HG02642 (cell line): ENCODE data around the gene SCRN2.
A peak's percentile ranks its signal among the peaks of the same experiment; 100 is the strongest.

Experiments
- ATAC-seq: cut with Tn5 transposase; IDR thresholded peaks from one replicate; pipeline ENCODE4 v1.9.1; 2021; ENCODE audit warnings: mild to moderate bottlenecking; ENCODE audit not compliant: unreplicated experiment, poor library complexity

SCRN2 gene

DNA sequence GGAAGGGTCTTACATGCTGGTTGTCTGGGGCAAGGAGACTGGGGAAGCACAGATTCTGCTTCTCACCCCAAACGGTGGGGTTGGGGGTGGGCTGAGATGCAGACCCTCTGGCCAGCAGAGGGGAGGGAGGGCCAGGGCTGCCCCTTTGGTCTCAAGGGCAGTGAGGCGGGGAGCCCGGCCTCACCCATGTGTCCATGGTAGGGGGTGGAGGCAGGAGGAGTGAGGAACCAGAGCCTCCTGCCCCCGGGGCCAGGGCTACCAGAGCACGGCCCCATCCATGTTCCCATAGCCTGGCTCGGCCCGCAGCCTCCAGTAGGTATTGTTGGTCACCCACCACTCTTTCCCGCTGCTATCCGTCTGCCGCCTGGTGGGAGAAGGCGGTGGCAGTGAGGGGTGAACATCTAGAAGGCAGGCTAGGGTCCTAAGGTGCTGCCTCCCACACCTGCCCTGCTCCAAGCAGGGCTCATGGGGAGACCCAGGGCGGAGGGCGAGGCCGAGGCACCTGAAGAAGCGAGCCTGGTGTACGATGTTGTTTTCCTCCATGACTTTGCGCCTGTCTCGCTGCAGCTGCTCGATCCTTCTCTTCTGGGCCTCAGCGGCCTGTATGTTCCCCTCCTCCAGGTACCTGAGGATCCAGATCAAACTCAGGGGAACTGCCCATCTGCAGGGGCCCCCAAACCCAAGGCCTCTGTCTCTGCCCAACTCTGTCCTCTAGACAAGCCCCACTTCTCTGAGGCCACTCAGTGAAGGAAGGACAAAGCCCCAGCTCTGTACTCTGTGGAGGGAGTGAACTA lies 32.8 kb downstream of the SCRN2 start:
- no peak for ATAC-seq

DNA sequence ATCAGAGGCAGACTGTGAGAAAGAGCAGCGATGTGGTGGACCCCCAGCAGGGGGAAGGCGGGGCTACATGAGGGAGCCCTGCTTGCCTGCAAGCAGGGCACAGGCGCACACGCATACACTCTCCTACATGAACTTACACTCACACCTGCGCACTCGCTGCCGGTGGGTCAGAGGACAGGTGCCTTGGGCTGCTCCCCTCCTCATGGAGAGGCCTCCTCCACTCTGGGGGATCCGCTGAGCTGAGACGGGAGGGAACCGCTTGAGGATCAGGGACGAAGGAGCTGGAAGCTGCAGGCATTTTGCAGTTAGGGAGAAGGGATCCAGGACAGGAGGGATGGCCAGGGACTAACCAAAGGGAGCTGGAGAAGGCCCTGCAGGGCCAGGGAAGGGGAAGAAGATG lies 33.7 kb downstream of the SCRN2 start:
- ATAC-seq: no peak

DNA sequence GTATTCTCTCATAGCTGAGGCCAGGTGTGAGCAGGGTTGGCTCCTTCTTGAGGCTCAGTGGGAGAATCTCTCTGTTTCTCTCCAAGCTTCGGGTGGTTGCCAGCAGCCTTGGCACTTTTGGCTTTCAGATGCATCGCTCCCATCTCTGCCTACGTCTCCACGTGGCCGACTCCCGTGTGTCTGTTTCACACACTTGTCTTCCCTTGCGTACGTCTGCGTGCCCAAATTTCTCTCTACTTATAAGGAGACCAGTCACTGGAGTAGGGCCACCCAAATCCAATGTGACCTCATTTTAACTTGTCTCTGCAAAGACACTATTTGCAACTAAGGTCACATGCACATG lies 34.2 kb downstream of the SCRN2 start:
- no peak for ATAC-seq

GRCh38 chr17:47806026-47806912 lies 34.8 kb downstream of the SCRN2 start:
- no peak for ATAC-seq

- ATAC-seq: no peak
Observed at GRCh38 chr17:47804461-47804860, 36.6 kb downstream of the SCRN2 start.

- ATAC-seq: no peak
Observed at GRCh38 chr17:47803751-47804150, 37.3 kb downstream of the SCRN2 start.

GRCh38 chr17:47803201-47803600 lies 37.9 kb downstream of the SCRN2 start:
- ATAC-seq: no peak

DNA sequence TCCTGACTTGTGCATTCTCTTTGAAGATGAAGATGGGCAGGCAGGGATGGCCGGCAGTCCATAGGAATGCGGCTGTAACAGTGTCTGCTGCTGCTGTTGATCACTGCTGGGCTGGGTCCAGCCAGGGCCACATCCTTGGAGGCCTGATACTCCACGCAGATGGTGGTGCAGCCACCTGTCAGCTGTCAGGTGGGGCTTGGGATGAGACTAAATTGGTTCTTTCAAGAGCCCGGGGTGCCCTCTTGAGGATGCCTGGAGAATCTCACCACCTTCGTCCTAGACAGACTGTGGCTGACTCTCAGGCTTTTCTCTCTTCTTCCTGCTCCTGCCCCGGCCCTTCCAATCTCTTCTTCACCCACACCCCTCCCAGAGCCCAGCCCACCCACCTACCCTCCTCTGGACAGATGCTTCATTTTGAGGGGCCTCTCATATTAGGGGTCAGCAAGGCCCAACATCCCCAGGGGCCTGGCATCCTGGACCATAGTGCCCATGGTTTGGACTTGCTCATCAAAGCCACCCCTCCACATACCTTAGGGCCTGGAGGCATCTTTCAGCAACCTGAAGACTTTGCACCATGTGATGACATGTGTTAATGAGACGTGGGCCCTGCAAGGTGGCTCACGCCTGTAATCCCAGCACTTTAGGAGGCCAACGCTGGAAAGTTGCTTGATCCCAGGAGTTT lies 38.6 kb downstream of the SCRN2 start:
- ATAC-seq: peak; percentile 61

DNA sequence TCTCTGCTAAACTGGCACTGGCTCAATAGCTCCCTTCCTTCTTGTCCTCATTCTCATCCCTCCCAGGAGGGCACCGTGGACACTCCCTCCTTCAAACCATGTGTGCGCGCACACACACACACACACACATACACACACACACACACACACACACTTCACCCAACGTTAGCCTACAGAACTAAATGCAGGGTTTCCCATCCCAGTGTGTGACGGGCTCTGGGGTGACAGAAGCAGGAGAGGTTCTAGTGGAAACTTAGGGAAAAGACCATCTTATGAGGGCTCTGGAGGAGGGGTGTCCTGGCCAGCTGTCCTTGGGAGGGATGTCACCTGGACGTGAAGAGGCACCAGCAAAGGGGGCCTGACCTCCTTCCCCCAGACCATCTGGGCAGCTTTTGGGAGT lies 39.2 kb downstream of the SCRN2 start:
- ATAC-seq: peak; percentile 11

- ATAC-seq: no peak
Observed at GRCh38 chr17:47801176-47801765, 39.8 kb downstream of the SCRN2 start.

GRCh38 chr17:47800686-47801085 lies 40.4 kb downstream of the SCRN2 start:
- no peak for ATAC-seq

- no peak for ATAC-seq
Observed at GRCh38 chr17:47797797-47798196, 43.3 kb downstream of the SCRN2 start.

- ATAC-seq: no peak
Observed at GRCh38 chr17:47792979-47793378, 48.1 kb downstream of the SCRN2 start.

DNA sequence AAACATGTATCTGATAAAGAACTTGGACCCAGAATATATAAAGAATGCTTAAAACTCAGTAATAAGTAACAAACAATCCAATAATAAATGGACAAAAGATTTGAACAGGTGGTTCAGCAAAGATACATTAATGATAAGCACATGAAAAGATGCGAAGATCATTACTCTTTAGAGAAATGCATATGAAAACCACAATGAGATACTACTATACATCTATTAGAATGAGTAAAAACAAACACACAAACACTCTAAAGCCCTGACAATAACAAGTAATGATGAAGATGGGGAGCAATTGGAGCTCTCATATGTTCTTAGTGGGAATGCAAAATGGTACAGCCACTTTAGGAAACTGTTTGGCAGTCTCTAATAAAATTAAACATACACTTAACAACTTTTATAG lies 48.6 kb downstream of the SCRN2 start:
- no peak for ATAC-seq

GRCh38 chr17:47791025-47791424 lies 50.0 kb downstream of the SCRN2 start:
- ATAC-seq: no peak

- no peak for ATAC-seq
Observed at GRCh38 chr17:47789611-47790561, 51.2 kb downstream of the SCRN2 start.
